Breast epithelium (tissue), 3 donors: ENCODE measurements around the gene EEPD1.

Source experiments
- CTCF ChIP-seq, 3 donors: fragments of 450-650 bp; IDR thresholded peaks; one replicate each; pipeline ENCODE4 v1.5.1; 2016 to 2017; ENCODE audit warnings: antibody characterized with exemption in 3 of 3, mild to moderate bottlenecking in 3 of 3, moderate library complexity in 3 of 3
- POLR2A ChIP-seq: fragments of 450-650 bp; IDR thresholded peaks from one replicate; pipeline ENCODE4 v1.6.1; 2016; ENCODE audit warnings: antibody characterized with exemption, mild to moderate bottlenecking, moderate library complexity

GRCh38 chr7:36309301-36309700 is 156.2 kb downstream of the EEPD1 start:
- TF ChIP-seq CTCF (IDR thresholded peaks at IDR 0.05) = no peak
- no peak for TF ChIP-seq POLR2A
